HUDEP-2 (cell line): ENCODE results near the gene CAPN10.

ENCODE experiments used
- DNase-seq, 76 experiments: peaks; one replicate each; lab custom pipeline; 2025; ENCODE audit not compliant: unreplicated experiment in 76 of 76; lab: John Stamatoyannopoulos, UW

Gene CAPN10

GRCh38 chr2:240588669-240589068 is 2.1 kb downstream of the CAPN10 start:
- DNase-seq: no peak

GRCh38 chr2:240589375-240589774 is 2.8 kb downstream of the CAPN10 start:
- no peak for DNase-seq

- DNase-seq: no peak
Measured at GRCh38 chr2:240589850-240590525, 3.5 kb downstream of the CAPN10 start.

GRCh38 chr2:240590681-240591111 is 4.2 kb downstream of the CAPN10 start:
- no peak for DNase-seq

GRCh38 chr2:240591226-240591625 is 4.7 kb downstream of the CAPN10 start:
- DNase-seq: no peak

GRCh38 chr2:240591784-240592183 is 5.2 kb downstream of the CAPN10 start:
- no peak for DNase-seq

- DNase-seq: no peak
Measured at GRCh38 chr2:240593026-240593702, 6.6 kb downstream of the CAPN10 start.

GRCh38 chr2:240593703-240594451 is 7.3 kb downstream of the CAPN10 start:
- no peak for DNase-seq

DNA sequence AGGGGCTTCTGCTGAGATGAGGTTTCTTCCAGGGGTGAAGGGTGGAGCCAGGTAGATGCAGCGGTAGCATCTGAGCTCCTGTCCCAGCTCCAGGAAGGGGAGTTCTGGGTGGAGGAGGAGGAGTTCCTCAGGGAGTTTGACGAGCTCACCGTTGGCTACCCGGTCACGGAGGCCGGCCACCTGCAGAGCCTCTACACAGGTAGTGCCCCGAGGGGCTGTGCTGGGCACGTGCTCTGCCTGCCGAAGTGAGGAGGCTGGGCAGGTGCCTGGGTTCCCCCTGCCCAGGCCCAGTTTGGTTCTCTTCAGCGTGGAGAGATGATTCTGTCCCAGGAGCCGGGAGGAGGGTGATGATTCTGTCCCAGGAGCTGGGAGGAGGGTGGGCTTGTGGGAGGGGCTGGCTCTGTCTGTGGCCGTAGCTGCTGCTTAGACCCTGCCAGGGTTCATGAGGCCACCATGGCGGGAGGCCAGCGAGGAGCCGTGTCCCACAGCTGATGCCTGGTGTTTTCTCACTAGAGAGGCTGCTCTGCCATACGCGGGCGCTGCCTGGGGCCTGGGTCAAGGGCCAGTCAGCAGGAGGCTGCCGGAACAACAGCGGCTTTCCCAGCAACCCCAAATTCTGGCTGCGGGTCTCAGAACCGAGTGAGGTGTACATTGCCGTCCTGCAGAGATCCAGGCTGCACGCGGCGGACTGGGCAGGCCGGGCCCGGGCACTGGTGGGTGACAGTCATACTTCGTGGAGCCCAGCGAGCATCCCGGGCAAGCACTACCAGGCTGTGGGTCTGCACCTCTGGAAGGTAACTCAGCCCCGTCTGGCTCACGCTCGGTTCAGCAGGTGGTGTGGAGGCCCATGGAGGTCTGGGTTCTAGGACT is 8.2 kb downstream of the CAPN10 start:
- no peak for DNase-seq

DNA sequence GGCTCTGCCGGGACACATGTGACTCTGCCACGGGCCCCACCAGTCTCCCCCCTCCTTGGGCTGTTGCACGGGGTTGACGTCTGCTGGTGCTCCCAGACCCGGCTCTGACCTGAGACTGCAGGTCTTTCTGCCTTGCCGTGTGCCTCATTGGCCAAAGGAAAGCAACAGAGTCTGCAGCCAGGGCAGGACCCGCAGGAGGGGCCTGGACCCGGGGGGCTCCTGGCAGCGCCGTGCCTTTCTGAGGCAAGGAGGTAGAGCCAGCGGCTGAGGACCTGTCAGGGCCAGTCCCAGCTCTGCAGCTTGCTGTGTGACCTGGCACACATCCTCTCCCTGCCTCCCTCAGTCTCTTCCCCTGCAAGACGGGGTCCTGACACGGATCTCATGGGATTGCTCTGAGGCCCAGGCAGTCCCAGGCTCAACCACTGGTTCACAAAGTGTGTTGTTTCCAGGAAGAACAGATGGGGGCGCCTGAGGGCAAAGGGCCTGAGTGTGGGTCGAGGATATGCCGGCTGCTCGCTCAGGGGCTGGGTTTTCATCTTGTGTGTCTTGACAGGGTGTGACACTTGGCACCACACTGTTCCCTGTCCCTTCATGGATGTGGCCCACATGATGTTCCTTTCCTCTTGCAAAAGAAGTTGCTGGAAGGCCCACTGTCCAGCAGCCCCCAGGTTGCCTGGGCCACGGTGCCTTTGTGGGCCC is 9.0 kb downstream of the CAPN10 start:
- peak in 9 of 76 experiments; percentile 1 to 36 (median 16) for DNase-seq

GRCh38 chr2:240596080-240596460 is 9.5 kb downstream of the CAPN10 start:
- no peak for DNase-seq

DNA sequence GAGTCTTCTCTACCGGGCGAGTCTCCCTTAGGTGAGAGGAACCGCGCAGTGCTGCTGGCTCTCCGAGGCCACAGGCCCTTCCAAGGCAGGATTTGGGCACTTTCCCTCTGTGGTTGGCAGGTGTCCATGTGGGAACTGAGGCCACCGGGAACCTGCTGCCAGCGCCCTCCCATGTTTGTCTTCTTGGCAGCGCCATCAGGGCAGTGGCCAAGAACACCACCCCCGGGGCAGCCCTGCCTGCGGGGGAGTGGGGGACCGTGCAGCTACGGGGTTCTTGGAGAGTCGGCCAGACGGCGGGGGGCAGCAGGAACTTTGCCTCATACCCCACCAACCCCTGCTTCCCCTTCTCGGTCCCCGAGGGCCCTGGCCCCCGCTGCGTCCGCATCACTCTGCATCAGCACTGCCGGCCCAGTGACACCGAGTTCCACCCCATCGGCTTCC is 10.0 kb downstream of the CAPN10 start:
- no peak for DNase-seq

- no peak for DNase-seq
Measured at GRCh38 chr2:240597054-240597418, 10.5 kb downstream of the CAPN10 start.

DNA sequence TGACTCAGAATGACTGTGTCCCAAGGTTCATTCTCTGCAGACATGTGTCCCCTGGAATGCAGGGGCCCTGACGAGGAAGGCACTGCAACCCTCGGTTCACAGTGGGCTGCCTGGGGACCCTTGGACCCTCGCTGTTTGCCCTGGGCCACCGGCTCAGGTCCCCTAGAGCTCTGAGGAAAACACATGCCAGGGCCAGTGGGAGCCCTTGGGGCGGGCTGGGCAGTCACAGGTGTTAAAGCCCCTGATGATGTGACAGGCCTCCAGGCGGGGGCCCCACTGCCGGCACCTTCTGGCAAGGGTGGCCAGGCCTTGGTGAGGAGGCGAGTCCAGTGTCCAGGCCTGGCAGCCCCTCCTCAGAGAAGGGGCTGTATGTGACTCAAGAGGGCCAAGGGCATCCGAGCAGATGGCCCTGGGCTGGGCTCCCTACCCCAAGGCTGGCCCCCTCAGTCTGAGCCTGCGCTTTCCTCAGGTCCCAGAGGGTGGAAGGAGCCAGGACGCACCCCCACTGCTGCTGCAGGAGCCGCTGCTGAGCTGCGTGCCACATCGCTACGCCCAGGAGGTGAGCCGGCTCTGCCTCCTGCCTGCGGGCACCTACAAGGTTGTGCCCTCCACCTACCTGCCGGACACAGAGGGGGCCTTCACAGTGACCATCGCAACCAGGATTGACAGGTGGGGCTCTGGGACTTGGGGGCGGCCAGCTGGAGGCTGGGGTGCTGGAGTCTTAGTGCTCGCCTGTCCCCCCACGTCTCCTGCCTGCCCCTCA is 11.1 kb downstream of the CAPN10 start:
- DNase-seq: no peak

GRCh38 chr2:240598311-240598911 is 11.9 kb downstream of the CAPN10 start:
- no peak for DNase-seq

- DNase-seq: no peak
Measured at GRCh38 chr2:240599141-240599583, 12.6 kb downstream of the CAPN10 start.

GRCh38 chr2:240600451-240600961 is 14.0 kb downstream of the CAPN10 start:
- no peak for DNase-seq

DNA sequence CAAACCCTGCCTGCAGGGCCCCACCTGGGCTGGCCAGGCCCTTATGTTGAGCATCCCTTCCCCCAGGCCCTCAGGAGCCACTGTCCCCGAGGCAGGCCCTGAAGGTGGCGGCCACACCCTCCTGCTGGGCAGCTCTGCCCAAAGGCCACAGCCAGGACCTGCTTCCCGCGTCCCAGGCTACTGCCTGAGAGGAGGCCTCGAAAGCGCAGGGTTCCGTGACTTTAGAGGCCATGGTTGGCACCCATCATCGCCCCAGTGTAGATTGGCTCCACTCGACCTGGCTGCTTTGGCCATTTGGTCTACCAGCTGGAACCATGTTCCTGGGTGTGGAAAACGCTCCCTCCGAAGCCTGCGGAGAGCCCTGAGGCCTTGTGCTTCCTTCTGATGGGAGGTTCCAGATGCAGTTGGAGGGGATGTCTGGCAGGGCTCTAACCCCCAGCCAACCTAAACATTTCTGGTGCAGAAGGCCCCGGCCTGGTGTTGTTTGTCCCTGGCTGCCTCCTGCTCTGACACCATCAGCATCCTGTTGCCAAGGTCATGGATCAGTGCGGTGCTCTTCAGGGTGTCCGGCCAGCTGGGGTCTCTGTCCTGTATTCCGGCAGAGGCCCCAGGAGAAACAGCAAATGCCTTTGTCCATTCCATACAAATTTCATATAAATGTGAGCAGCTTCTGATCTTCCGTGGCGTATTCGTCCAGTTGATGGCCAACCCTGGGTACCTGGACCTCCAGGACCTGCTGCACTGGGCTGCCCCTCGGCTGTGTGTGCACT is 14.7 kb downstream of the CAPN10 start:
- no peak for DNase-seq
